Mucosa of descending colon (tissue), 3 donors: Measurements from ENCODE around the gene FOXP4. TPM values are rescaled to one million over a fixed set of nuclear protein-coding genes. Genes with fewer than 3 reads are reported as not detected.
A peak's percentile ranks its signal among the peaks of the same experiment; 100 is the strongest.

Experiments used
- ATAC-seq: fragments of 200-7000 bp; cut with Tn5 transposase; one replicate; pipeline ENCODE4 v1.9.1; 2020; ENCODE audit warnings: mild to moderate bottlenecking, moderate library complexity
- DNase-seq, 3 donors: peaks; one replicate each; pipeline ENCODE4 v3.0.0-alpha.2; 2020
- H3K36me3 ChIP-seq: fragments of 200-600 bp; one replicate; pipeline ENCODE4 v1.8.0; 2021; ENCODE audit warnings: low read depth, mild to moderate bottlenecking
- H3K4me1 ChIP-seq: fragments of 200-600 bp; one replicate; pipeline ENCODE4 v1.8.0; 2021; ENCODE audit warnings: low read depth, mild to moderate bottlenecking
- H3K4me3 ChIP-seq: fragments of 200-600 bp; one replicate; pipeline ENCODE4 v1.8.0; 2021; ENCODE audit warnings: mild to moderate bottlenecking
- H3K9me3 ChIP-seq: fragments of 200-600 bp; one replicate; pipeline ENCODE4 v1.8.0; 2021; ENCODE audit warnings: mild to moderate bottlenecking
- intact Hi-C, 2 donors: fragments of 100-400 bp; cut with DNase I in 1 of 2; cut with micrococcal nuclease in 1 of 2; formaldehyde crosslinking; loops; one replicate each; pipeline versions ENCODE4 v1.11.0 to v1.11.1; 2022; cut with DNase I, micrococcal nuclease
- total RNA-seq, 3 donors: library from RNA; stranded (reverse); fragmentation: NEBNext Ultra II Directional in 2 of 3; extraction: Animal tissue kit (Norgen Biotek cat#: 25700) in 2 of 3; gene quantifications; one replicate each; pipeline versions ENCODE4 v1.2.1 to v1.2.4, GENCODE V29; 2021 to 2023
- TF ChIP-seq, protein P1 (sequence below): fragments of 200-600 bp; IDR thresholded peaks from one replicate; pipeline ENCODE4 v1.8.0; 2022; ENCODE audit warnings: antibody characterized with exemption, mild to moderate bottlenecking
- donor health status: DM: no; HTN: no; CAD: no; lungs with moderate emphysema.
- donor health status: DM: no; HTN: no; CAD: no.
- donor health status: DM: no; HTN: yes; CAD: no.

The FOXP4 gene
- total RNA-seq, 3 donors from 2014 or later = 31.5 to 34.9 (median 33.8) TPM

DNA sequence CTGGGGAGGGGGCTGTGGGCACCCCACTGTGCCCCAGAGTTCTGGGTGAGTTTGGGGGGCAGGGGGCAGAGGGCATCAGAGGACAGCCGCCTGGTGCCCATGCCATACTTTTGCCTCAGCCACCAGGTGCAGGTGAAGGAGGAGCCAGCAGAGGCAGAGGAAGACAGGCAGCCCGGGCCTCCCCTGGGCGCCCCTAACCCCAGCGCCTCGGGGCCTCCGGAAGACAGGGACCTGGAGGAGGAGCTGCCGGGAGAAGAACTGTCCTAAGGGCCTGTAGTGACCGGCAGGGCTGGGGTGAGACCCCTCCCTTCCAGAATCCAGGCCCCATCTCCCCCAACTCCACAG is 52.5 kb downstream of the FOXP4 start:
- no peaks in the 10 kb centered on the region for H3K9me3 ChIP-seq
- peaks cover 15% of the 10 kb centered on the region for H3K4me1 ChIP-seq
- H3K4me3 ChIP-seq = no peak overlapping the region
- H3K36me3 ChIP-seq = no peaks in the 10 kb centered on the region
- TF ChIP-seq, protein P1, sequence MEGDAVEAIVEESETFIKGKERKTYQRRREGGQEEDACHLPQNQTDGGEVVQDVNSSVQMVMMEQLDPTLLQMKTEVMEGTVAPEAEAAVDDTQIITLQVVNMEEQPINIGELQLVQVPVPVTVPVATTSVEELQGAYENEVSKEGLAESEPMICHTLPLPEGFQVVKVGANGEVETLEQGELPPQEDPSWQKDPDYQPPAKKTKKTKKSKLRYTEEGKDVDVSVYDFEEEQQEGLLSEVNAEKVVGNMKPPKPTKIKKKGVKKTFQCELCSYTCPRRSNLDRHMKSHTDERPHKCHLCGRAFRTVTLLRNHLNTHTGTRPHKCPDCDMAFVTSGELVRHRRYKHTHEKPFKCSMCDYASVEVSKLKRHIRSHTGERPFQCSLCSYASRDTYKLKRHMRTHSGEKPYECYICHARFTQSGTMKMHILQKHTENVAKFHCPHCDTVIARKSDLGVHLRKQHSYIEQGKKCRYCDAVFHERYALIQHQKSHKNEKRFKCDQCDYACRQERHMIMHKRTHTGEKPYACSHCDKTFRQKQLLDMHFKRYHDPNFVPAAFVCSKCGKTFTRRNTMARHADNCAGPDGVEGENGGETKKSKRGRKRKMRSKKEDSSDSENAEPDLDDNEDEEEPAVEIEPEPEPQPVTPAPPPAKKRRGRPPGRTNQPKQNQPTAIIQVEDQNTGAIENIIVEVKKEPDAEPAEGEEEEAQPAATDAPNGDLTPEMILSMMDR = no peak
- DNase-seq = peak in 1 of 3 donors; percentile 15
- no peak for ATAC-seq
- intact Hi-C loops = loop anchor here in 1 of 2 donors (10.0 kb wide), 2 partner anchors 134 to 234 kb away; no protein-coding TSS in a partner anchor

DNA sequence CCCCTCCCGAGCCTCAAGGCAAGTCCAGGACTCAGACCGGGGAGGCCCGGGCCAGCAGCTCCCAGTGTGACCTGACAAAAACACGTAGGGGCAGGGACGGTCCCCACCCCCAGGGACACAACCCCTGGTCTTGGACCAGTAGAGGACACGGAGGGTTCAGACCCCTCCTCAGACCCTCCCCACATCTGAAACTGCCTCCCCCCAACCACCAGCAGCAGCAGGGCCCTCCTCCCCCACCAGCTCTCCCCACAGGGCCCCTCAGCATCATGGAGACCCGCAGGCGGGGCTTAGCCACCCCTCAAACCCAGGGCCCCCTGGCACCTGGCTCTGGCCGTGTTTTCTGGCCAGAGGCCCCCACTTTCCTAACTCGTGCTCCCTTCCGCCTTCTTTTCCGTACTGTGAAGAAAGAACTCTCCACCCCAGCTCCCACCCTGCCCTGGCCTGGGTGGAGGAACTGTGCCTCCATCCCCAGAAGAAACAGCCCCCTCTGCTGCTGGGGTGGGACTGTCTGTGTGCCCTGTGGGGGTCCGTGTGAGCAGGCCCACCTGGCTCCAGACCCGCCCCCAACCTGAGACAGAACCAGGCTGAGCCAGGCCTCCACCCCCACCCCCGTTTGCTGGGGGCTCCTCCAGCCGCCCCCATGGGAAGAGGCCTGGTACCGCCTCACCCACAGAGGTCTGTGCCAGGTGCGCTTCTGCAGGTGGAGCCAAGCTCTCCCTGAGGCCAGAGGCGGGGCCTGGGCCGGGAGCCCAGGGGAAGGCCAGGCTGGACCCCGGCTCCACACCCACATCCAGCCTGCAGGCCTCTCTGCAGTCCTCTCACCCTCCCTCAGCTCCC is 53.1 kb downstream of the FOXP4 start:
- DNase-seq = peak in 1 of 3 donors; percentile 22
- ATAC-seq = no peak

DNA sequence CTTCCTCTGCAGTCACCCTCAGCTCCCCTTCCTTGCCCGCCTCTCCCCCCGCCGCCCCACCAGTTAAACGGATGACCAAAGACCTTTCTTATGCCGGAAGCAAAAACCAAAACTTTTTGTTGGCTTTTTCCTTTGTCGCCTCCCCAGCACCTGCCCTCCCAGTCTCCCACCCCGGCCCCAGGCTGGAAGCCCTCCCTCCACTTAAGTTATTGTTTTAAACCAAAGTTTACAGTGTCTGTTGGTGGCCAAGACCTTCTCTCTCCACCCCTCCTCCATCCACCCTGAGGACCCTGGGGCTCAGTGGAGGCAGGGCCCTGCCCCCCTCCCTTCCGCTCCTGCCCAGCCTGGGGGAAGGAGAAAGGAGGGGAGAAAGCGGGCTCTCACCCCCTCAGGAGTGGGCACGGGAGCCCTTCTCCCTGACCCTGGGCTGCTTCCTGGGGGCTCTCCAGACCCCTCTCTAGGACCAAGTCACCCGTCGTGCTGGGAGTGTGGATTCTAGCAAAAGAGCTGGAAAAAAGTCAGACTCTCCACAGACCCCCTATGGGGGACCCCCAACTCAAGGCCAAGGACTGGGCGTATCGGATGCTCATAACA is 53.8 kb downstream of the FOXP4 start:
- DNase-seq = peak in 1 of 3 donors; percentile 17
- no peaks in the 10 kb centered on the region for H3K36me3 ChIP-seq

More for the DNA sequence above, 53.1 kb downstream of the FOXP4 start:
- Histone ChIP-seq H3K9me3 (no peaks in the 10 kb centered on the region), H3K4me3 (no peak overlapping the region), H3K36me3 (no peaks in the 10 kb centered on the region), H3K4me1 (peaks cover 15% of the 10 kb centered on the region)
- intact Hi-C loops = loop anchor here in 1 of 2 donors (10.0 kb wide), 2 partner anchors 134 to 234 kb away; no protein-coding TSS in a partner anchor
- TF ChIP-seq, protein P1 = no peak

DNA sequence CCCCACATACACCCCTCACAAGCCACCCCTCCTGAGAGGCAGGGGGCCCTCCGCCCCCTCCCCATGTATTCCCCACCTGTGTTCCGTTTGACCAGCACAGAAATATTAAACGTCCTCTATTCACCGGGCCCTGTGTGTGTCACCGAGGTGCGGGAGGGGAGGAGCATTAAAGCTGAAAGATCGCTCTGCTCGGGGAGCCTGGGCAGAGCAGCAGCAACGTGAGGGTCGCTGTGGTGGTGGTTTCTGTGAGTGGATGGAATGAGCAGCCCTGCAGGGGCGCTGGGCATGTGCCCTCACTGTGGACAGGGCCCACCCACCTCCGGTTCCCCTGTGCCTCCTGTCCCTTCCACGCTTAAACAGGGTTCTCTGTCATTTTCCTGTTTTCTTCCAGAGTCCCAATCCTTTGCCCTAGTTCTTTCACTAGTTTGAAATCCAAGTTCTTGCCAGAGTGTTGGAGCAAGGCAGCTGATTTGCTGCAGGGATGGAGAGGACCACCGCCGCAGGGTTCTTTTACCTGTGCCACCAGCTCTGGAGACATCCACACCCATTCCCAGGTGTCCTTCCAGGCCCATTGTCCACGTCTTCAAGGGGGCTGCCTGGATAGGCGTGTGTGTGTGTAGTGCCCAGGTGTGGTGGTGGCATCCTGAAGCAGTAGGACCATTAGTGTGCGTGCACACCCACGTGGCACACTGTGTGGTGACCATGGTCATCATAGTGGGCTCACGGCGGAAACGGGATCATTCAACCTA is 54.5 kb downstream of the FOXP4 start:
- peaks cover 15% of the 10 kb centered on the region for H3K4me1 ChIP-seq
- ATAC-seq (no peak), DNase-seq (no peak)
- H3K4me3 ChIP-seq = no peak overlapping the region
- TF ChIP-seq, protein P1 = no peak
- H3K9me3 ChIP-seq = no peaks in the 10 kb centered on the region
- H3K36me3 ChIP-seq = no peaks in the 10 kb centered on the region
- intact Hi-C loops = loop anchor here in 1 of 2 donors (5.0 kb wide), 1 partner anchor 82 kb away; no protein-coding TSS in a partner anchor

More for the DNA sequence above, 53.8 kb downstream of the FOXP4 start:
- TF ChIP-seq, protein P1 = no peak
- H3K9me3 ChIP-seq = no peaks in the 10 kb centered on the region
- ATAC-seq = no peak
- H3K4me3 ChIP-seq = no peak overlapping the region
- intact Hi-C loops = loop anchor here (5.0 to 10.0 kb wide), 3 partner anchors 82 to 235 kb away; no protein-coding TSS in a partner anchor
- H3K4me1 ChIP-seq = peaks cover 15% of the 10 kb centered on the region

DNA sequence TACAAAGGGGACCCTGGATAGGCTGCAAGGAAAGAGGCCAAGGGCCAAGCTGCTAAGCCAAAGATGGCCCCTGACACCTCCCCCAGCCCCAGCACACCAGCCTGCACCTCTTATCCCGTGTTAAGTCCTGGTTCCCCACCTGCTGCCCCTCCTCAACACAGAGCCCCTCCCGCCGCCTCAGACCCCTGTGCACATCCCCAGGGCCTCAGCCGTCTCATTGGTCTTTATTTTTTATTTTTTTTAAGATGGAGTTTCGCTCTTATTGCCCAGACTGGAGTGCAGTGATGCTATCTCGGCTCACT is 55.0 kb downstream of the FOXP4 start:
- ATAC-seq (no peak), DNase-seq (no peak)
- H3K4me3 ChIP-seq = no peak overlapping the region
- TF ChIP-seq, protein P1 = no peak
- H3K36me3 ChIP-seq = no peaks in the 10 kb centered on the region
- intact Hi-C loops = loop anchor here in 1 of 2 donors (5.0 kb wide), 1 partner anchor 81 kb away; no protein-coding TSS in a partner anchor
- peaks cover 15% of the 10 kb centered on the region for H3K4me1 ChIP-seq
- H3K9me3 ChIP-seq = no peaks in the 10 kb centered on the region
